D721Med (cell line): ENCODE measurements around the gene ATP2B2.

ENCODE experiments used
- DNase-seq: peaks from one replicate; pipeline ENCODE4 v3.0.0; 2011; ENCODE audit warnings: low spot score; ENCODE audit not compliant: insufficient read length
- FAIRE-seq: peaks from 2 replicates; lab custom pipeline; 2011; peaks lifted over from hg19 to GRCh38; lab: Jason Lieb, UNC
- TF ChIP-seq, protein P1 (sequence below): IDR thresholded peaks from 2 replicates; pipeline ENCODE4 v1.5.1; 2012; ENCODE audit warnings: mild to moderate bottlenecking, control low read depth; ENCODE audit not compliant: insufficient read depth; ENCODE audit errors: missing control alignments

The ATP2B2 gene

DNA sequence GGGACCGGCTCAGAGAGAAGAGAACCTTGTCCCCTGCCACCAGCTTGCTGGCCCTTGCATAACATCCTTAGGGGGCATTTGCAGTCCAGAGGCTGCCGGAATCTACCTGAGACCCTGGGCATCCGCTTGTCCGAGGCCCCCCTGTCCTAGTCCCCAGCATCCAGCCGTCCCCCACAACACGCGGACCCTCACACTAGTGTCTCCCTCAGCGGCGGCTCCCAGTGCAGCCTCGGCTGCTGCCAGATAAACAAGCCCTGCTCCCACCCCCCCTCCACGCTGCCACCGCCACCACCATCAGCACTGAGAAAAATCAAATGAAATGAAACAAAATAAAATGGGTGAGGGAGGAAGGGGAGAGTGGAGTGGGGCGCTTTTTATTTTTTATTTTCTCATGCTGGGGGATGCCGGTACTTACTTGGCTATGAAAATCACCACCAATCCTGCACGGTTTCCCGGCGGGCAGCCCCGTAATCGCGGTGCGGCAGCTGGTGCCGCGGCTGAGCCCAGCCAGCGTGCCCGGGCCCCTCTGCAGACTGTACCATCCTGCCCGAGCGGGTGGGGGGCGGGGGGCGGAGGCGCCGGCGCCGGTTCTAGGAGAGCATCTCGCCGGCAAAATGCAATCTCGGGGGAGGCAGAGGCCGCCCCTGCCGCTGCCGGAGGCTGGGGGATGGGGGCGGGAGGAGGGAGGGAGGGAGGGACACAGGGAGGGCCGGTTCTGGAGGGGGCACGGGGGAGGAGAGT, at the start of gene ATP2B2:
TSS of gene ATP2B2 (minus strand) at position 537 of the 741 bp plus-strand sequence. CDS start 56,043 bp downstream, outside the sequence.
- FAIRE-seq, result no peak
- peak; percentile 90 for DNase-seq
- TF ChIP-seq, protein P1, sequence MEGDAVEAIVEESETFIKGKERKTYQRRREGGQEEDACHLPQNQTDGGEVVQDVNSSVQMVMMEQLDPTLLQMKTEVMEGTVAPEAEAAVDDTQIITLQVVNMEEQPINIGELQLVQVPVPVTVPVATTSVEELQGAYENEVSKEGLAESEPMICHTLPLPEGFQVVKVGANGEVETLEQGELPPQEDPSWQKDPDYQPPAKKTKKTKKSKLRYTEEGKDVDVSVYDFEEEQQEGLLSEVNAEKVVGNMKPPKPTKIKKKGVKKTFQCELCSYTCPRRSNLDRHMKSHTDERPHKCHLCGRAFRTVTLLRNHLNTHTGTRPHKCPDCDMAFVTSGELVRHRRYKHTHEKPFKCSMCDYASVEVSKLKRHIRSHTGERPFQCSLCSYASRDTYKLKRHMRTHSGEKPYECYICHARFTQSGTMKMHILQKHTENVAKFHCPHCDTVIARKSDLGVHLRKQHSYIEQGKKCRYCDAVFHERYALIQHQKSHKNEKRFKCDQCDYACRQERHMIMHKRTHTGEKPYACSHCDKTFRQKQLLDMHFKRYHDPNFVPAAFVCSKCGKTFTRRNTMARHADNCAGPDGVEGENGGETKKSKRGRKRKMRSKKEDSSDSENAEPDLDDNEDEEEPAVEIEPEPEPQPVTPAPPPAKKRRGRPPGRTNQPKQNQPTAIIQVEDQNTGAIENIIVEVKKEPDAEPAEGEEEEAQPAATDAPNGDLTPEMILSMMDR, result no peak

DNA sequence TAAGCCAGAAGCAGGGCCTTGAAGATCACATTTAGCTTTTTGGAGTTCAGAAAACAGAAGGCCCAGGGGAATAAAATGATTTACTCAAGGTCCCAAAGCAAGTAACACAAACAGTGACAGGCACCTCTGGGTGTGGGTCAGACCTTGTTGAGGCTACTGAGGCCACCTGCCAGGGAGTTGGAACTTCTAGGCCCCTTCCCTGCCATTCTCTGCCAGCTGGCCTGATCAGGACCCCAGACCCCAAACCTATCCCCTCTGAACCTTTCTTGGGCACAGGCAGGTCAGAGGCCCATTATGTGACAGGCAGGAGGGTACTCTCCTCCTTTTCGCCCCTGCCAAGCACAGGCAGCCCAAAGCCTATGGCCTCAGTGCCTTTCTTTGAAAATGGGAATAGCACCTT, 49.4 kb upstream of the ATP2B2 start:
- FAIRE-seq, result no peak
- TF ChIP-seq, protein P1, result no peak
- no peak for DNase-seq

DNA sequence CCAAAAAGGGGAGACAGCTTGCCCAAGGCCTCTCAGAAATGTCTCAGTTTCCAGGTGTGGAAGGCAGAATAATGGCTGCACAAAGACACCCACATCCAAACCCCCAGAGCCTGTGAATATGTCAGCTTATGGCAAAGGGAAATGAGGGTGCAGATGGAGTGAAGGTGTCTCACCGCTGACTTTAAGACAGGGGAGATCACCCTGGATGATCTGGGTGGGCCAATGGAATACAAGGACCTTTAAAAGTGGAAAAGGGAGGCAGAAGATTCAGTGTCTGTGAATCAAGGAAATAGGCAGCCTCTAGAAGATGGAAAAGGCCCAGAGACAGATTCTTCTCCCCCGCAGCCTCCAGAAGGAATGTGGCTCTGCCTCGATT, 48.8 kb upstream of the ATP2B2 start:
- FAIRE-seq (no peak), DNase-seq (no peak)
- TF ChIP-seq, protein P1, result no peak

DNA sequence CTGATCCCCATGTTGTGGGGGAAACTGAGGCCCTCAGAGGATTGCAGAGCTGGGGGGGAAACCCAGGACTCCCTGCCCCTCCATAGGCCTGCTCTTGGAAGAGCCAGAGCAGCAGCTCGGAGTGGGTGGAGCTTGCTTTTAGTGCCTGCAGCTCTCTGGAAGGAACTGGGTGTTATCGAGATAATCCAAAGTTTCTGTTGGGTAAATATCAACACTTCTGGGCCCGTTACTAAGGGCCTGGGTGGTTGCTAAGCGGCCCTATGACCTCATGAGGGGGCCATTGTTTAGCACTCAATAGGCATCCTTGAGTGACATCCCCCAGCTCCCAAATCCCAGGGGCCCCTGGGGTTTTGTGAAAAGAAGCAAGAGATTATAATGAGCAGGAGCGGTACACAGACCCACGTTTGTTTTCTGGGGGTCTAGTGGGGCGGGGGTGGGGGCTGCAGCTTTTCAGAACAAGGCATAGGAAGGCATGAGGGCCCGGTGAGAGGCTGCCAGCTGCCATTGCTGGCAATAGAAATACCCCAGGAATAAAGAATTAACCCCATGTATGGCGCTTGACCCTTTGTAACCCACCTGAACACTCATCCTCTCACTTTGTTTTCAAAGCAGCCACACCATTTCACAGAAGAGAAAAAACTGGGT, 48.3 kb upstream of the ATP2B2 start:
- FAIRE-seq, result no peak
- no peak for DNase-seq

DNA sequence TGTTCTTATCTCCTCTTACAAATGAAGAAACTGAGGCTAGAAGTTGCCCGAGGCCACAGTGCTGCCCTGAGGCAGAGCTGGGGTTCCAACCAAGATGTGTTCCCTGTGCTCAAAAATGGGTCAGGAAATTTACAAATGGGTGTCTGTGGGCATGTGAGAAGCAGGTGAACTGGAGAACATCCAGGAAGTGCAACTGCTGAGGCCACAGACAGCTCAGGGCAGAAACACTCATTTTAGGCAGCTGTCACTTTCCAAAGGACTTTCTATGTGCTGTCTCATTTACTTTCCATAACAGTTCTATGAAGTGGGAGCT, 47.2 kb upstream of the ATP2B2 start:
- DNase-seq, result no peak
- TF ChIP-seq, protein P1, result no peak
- FAIRE-seq, result no peak

More for the DNA sequence above, 48.3 kb upstream of the ATP2B2 start:
- TF ChIP-seq, protein P1, result peak; percentile 9

DNA sequence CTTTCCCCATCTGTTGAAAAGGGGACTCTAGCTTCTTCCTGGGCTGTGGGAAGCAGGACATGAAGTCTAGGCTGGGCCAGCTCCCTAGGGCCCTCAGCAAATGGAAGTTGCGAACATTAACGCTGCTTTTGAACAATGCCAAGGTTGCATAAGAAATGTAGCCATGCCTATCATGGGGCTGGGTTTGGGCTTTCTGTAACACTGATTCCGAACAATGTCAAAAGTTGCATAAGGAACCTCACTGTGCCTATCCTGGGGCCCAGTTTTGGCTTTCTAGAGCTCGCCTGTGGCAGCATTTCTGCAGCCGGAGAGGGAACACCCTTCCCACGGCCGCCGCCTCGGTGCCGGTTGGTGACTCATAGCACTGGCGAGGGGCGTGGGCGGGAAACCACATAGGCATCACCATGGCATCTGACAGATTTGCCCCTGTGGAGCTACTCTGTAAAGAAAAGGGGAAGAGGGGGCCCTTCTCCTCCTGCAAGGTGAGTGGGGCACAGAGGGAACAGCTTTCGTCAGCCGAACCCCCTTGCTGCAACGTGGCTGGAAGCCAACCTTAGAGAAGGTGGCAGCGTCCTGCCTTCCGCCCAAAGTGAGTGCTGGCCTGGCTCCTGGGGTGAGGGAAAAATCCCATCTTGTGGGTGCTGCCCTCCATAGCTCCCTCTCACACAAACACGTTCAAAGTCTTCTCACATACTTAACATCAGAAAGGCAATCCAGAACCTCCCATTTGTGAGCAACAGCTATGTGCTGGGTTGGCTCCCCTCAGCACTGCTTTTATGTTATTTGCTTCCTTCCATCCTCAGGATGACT, 46.6 kb upstream of the ATP2B2 start:
- DNase-seq (no peak), FAIRE-seq (no peak)
- TF ChIP-seq, protein P1, result no peak
